HG03135 (cell line): Measurements from ENCODE around the gene GTF3C5.
"Not testable (repeated sequence)": the region's sequence is repeated elsewhere in the genome, so short reads cannot be mapped to it uniquely, and the experiment has no call there.

Experiments
- ATAC-seq: cut with Tn5 transposase; IDR thresholded peaks from one replicate; pipeline ENCODE4 v1.9.1; 2021; ENCODE audit warnings: mild to moderate bottlenecking, moderate library complexity; ENCODE audit not compliant: unreplicated experiment

GTF3C5 gene

DNA sequence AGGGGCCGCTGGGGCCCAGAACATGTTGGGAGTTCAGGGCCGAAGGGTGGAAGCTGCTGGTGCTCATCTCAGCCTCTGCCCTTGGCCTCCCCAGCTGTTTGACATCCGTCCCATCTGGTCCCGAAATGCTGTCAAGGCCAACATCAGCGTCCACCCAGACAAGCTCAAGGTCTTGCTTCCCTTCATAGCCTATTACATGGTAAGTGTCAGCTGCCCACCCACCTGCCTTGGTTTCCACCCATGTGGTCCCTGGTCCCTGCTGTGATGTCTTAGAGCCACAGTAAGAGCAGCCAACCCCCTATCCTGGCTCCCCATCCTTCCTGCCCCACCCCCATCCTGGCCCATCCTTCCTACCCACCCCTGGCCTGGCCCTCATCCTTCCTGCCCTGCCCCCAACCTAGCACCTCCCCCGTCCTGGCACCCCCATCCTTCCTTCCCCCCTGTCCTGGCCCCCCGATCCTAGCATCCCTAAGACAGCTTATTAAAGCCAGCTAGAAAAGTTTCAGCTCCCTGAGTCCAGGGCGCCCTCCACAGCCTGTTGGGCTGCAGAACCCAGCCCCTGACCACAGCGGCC, 21.3 kb downstream of the GTF3C5 start:
- ATAC-seq, result no peak

GRCh38 chr9:133054194-133054890, 23.5 kb downstream of the GTF3C5 start:
- ATAC-seq, result no peak

- no peak for ATAC-seq
Observed at GRCh38 chr9:133054966-133055365, 24.2 kb downstream of the GTF3C5 start.

DNA sequence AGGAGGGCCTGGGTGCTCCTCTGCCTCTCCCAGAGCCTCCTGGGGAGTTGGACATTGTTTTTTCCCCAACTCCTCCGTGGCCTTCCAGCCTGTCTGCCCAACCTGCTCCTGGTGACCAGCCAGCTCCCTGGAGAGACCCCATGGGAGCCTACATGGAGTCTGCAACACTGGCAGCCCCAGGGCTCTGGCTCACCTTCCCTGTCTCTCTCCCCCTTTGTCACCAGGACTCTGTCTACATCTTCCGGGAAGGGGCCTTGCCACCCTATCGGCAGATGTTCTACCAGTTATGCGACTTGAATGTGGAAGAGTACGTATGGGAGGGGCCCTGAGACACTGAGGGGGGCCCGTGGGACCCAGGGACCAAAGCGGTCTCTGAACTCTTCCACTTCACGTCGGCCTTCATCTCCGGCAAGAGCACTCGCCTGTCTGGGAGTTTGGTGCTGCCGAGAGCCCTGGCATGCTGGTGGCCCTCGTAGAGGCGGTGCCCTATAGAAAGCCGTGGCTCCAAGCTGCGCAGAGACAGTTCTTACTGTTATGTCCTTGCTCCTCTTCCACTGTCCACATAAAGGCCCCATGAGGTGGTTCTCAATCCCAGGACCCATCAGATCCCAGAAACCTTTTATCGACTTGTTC, 25.1 kb downstream of the GTF3C5 start:
- no peak for ATAC-seq

DNA sequence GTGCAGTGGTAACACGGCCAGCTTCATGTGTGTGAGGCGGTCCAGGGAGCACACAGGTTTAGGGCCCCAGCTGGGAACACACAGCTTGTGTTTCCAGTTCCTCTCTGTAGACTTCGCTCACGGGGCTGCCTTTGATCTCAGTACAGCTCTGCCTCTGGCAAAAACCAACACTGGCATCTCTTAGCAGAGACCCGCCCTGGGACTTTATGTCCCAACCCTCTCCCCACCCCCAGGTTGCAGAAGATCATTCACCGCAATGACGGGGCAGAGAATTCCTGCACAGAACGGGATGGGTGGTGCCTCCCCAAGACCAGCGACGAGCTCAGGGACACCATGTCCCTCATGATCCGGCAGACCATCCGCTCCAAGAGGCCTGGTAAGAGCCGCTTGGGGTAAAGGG, 25.7 kb downstream of the GTF3C5 start:
- no peak for ATAC-seq

- no peak for ATAC-seq
Observed at GRCh38 chr9:133057006-133057405, 26.2 kb downstream of the GTF3C5 start.

GRCh38 chr9:133057553-133057952, 26.8 kb downstream of the GTF3C5 start:
- no peak for ATAC-seq

DNA sequence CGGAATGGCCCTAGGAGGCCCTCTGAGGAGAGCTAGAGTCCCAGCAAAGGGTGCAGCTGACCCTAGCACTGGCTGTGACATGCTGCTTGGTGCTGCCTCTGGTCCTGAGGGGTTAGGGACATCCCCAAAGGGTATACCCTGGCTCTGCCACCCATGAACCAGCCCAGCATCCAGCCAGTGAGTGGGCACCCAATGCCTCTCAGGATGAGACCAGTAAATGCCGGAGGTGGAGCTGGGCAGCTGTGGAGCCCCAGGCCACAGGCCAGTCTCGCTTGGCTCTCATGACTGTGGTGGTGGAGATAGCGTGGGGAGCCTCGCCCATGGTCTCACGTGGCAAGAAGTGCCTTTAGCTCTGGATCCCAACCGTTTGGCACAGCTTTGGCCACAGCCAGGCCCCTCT, 27.3 kb downstream of the GTF3C5 start:
- no peak for ATAC-seq

DNA sequence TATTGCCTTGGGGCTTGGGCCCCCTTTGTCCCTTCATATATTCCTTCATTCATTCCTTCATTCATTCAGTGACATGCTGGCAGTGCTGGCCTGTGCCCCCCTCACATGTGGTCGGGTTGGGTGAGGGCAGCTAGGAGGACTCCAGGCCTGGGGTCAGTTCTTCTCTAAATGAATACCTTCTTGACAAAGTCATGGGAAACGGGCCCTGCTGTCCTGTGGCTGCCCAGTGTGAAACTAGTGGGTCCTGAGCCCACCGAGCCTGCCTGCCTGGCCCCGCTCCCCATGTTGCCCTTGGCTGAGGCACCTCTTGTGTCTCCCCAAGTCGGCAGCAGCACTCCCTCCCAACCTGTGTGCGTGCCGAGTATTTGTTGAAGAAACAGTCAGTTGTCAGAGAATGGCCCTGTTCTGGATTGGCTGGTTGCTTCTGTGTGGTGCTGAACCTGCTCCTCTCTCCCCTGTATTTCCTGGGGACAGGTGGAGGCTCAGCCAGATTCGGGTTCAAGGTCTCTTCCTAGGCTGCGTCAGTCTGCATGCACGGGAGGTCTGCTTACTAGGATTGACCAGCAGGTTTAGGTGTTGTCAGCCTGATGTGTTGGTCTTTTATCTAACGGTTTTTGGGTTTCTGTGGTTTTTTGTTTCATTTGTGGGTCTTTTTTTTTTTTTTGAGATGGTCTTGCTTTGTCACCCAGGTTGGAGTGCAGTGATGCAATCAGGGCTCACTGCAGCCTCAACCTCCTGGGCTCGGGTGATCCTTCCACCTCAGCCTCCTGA, 27.9 kb downstream of the GTF3C5 start:
- ATAC-seq, result no peak

- ATAC-seq, result no peak
Observed at GRCh38 chr9:133059623-133060022, 28.8 kb downstream of the GTF3C5 start.

DNA sequence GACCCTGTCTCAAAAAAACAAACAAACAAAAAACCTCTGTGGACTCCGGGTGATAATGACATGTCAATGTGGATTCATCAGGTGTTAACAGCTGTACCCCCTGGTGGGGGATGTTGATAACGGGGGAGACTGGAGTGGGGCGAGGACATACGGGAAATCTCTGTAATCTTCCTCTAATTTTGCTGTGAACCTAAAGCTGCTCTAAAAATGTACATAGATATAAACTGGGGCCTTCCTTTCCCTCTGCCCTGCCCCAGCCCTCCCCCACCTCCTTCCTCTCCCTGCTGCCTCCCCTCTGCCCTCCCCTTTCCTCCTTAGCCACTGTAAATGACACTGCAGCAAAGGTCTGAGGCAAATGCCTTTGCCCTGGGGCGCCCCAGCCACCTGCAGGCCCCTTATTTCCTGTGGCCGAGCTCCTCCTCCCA, 29.6 kb downstream of the GTF3C5 start:
- no peak for ATAC-seq

DNA sequence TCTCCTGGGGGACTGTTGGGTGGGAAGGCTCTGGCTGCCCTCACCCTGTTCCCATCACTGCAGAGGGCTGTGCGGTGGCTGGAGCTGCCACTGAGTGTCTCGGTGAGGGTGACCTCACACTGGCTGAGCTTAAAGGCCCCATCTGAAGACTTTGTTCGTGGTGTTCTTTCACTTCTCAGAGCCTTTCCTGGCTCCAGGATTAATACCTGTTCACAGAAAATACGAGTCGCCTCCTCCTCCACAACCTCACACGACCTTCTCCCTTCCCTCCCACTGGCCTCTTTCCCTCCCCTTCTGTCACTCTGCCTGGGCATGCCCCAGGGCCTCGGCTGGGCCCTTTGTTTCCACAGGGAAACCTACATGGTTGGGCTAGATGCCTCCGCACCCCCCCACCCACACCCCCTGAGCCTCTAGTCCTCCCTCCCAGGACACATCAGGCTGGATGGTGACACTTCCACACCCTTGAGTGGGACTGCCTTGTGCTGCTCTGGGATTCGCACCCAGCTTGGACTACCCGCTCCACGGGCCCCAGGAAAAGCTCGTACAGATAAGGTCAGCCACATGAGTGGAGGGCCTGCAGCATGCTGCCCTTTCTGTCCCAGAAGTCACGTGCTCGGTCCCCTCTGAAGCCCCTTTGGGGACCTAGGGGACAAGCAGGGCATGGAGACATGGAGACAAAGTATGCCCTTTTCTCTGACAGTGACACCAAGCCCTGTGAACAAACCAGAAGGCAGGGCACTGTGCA, 30.4 kb downstream of the GTF3C5 start:
- ATAC-seq, result not testable (repeated sequence)

GRCh38 chr9:133061764-133062145, 31.0 kb downstream of the GTF3C5 start, which contains the start of gene CEL:
CEL (plus strand) TSS chr9:133061981; CDS start chr9:133062003, 22 bp downstream.
- ATAC-seq, result not testable (repeated sequence)

- ATAC-seq, result not testable (repeated sequence)
Observed at GRCh38 chr9:133062569-133062968, 31.8 kb downstream of the GTF3C5 start.

DNA sequence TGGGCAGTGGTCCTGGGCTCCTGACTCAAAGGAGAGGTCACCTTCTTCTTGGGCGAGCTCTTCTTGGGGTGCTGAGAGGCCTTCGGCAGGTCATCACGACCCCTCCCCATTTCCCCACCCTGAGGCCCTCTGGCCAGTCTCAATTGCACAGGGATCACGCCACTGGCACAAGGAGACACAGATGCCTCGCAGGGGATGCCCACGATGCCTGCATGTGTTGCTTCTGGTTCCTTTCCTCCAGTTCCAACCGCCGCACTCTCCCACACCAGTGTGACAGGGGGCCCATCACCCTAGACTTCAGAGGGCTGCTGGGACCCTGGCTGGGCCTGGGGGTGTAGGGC, 32.3 kb downstream of the GTF3C5 start:
- ATAC-seq, result no peak

DNA sequence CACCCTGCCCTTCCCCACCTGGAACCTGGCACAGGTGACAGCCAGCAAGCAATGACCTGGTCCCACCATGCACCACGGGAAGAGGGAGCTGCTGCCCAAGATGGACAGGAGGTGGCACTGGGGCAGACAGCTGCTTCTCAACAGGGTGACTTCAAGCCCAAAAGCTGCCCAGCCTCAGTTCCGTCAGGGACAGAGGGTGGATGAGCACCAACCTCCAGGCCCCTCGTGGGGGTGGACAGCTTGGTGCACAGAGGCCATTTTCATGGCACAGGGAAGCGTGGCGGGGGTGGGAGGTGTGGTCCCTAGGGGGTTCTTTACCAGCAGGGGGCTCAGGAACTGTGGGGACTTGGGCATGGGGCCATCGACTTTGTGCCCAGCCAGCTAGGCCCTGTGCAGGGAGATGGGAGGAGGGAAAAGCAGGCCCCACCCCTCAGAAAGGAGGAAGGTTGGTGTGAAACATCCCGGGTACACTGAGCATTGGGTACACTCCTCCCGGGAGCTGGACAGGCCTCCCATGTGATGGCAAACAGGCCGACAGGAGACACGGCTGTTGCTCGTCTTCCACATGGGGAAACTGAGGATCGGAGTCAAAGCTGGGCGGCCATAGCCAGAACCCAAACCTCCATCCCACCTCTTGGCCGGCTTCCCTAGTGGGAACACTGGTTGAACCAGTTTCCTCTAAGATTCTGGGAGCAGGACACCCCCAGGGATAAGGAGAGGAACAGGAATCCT, 32.9 kb downstream of the GTF3C5 start:
- ATAC-seq, result no peak

DNA sequence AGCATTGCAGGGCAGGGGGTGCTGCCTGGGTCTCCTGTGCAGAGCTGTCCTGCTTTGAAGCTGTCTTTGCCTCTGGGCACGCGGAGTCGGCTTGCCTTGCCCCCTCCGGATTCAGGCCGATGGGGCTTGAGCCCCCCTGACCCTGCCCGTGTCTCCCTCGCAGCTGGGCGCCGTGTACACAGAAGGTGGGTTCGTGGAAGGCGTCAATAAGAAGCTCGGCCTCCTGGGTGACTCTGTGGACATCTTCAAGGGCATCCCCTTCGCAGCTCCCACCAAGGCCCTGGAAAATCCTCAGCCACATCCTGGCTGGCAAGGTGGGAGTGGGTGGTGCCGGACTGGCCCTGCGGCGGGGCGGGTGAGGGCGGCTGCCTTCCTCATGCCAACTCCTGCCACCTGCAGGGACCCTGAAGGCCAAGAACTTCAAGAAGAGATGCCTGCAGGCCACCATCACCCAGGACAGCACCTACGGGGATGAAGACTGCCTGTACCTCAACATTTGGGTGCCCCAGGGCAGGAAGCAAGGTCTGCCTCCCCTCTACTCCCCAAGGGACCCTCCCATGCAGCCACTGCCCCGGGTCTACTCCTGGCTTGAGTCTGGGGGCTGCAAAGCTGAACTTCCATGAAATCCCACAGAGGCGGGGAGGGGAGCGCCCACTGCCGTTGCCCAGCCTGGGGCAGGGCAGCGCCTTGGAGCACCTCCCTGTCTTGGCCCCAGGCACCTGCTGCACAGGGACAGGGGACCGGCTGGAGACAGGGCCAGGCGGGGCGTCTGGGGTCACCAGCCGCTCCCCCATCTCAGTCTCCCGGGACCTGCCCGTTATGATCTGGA, 33.7 kb downstream of the GTF3C5 start:
- ATAC-seq, result no peak

DNA sequence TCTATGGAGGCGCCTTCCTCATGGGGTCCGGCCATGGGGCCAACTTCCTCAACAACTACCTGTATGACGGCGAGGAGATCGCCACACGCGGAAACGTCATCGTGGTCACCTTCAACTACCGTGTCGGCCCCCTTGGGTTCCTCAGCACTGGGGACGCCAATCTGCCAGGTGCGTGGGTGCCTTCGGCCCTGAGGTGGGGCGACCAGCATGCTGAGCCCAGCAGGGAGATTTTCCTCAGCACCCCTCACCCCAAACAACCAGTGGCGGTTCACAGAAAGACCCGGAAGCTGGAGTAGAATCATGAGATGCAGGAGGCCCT, 34.2 kb downstream of the GTF3C5 start:
- ATAC-seq, result no peak

GRCh38 chr9:133066181-133066983, 35.6 kb downstream of the GTF3C5 start:
- ATAC-seq, result no peak
